CD4-positive, alpha-beta T cell treated with Interleukin-4 for 1 hour (primary cell): ENCODE data around the gene ARMC12.

Experiments
- DNase-seq, 2 donors: peaks; one replicate each; pipeline ENCODE4 v3.0.0-alpha.2; 2020 to 2022

ARMC12 gene

GRCh38 chr6:35778437-35778836, 41.6 kb downstream of the ARMC12 start:
- DNase-seq = no peak

- DNase-seq = no peak
Measured at GRCh38 chr6:35780719-35781118, 43.9 kb downstream of the ARMC12 start, which contains the start of gene CLPSL1. Gene CLPSL1, plus strand, starts transcription at chr6:35781019. Its CDS starts 92 bp downstream, at chr6:35781111.

- DNase-seq = no peak
Measured at GRCh38 chr6:35781290-35781689, 44.5 kb downstream of the ARMC12 start.

GRCh38 chr6:35782424-35782823, 45.6 kb downstream of the ARMC12 start:
- no peak for DNase-seq

GRCh38 chr6:35784200-35784599, 47.4 kb downstream of the ARMC12 start:
- no peak for DNase-seq

GRCh38 chr6:35786272-35786671, 49.4 kb downstream of the ARMC12 start:
- no peak for DNase-seq

- DNase-seq = no peak
Measured at GRCh38 chr6:35786810-35787209, 50.0 kb downstream of the ARMC12 start.

GRCh38 chr6:35787266-35788218, 50.7 kb downstream of the ARMC12 start:
- DNase-seq = no peak

GRCh38 chr6:35788423-35788982, 51.7 kb downstream of the ARMC12 start:
- no peak for DNase-seq

GRCh38 chr6:35790683-35791082, 53.9 kb downstream of the ARMC12 start:
- no peak for DNase-seq

- no peak for DNase-seq
Measured at GRCh38 chr6:35794536-35795452, 58.0 kb downstream of the ARMC12 start.

GRCh38 chr6:35795453-35796071, 58.7 kb downstream of the ARMC12 start:
- no peak for DNase-seq

- no peak for DNase-seq
Measured at GRCh38 chr6:35796236-35796635, 59.4 kb downstream of the ARMC12 start.

GRCh38 chr6:35797837-35798526, 61.1 kb downstream of the ARMC12 start:
- DNase-seq = no peak
